Neural progenitor cell (in vitro differentiated cells): Measurements from ENCODE around the gene GART. TPM values are rescaled to one million over a fixed set of nuclear protein-coding genes. Genes with fewer than 3 reads are reported as not detected.

Experiments
- DNase-seq: peaks from one replicate; pipeline ENCODE4 v3.0.0-alpha.2; 2016; ENCODE audit warnings: low spot score
- H2AFZ ChIP-seq: fragments of 200-600 bp; sonication (generic); replicated peaks from 2 replicates; pipeline ENCODE4 v1.6.1; 2016; ENCODE audit warnings: antibody characterized with exemption
- H3F3A ChIP-seq: fragments of 200-600 bp; sonication (generic); 2 replicates; pipeline ENCODE4 v1.6.1; 2016; ENCODE audit warnings: antibody characterized with exemption, low read depth
- H3K27ac ChIP-seq: fragments of 200-600 bp; sonication (generic); 2 replicates; pipeline ENCODE4 v1.5.1; 2016; ENCODE audit warnings: mild to moderate bottlenecking
- H3K27me3 ChIP-seq: fragments of 200-600 bp; sonication (generic); 2 replicates; pipeline ENCODE4 v1.6.1; 2016; ENCODE audit warnings: mild to moderate bottlenecking, moderate library complexity
- H3K36me3 ChIP-seq: fragments of 200-600 bp; sonication (generic); 2 replicates; pipeline ENCODE4 v1.5.1; 2016
- H3K4me1 ChIP-seq: fragments of 200-600 bp; sonication (generic); 2 replicates; pipeline ENCODE4 v1.6.1; 2016; ENCODE audit warnings: mixed run types
- H3K4me2 ChIP-seq: fragments of 200-600 bp; sonication (generic); 2 replicates; pipeline ENCODE4 v1.6.1; 2016
- H3K4me3 ChIP-seq: fragments of 200-600 bp; sonication (generic); 2 replicates; pipeline ENCODE4 v1.5.1; 2016
- H3K79me2 ChIP-seq: fragments of 200-600 bp; sonication (generic); 2 replicates; pipeline ENCODE4 v1.6.1; 2016; ENCODE audit warnings: low read depth
- H3K9ac ChIP-seq: fragments of 200-600 bp; sonication (generic); 2 replicates; pipeline ENCODE4 v1.6.1; 2016
- H3K9me3 ChIP-seq: fragments of 200-600 bp; sonication (generic); 2 replicates; pipeline ENCODE4 v1.5.1; 2016; ENCODE audit warnings: low read depth
- H4K20me1 ChIP-seq: fragments of 200-600 bp; sonication (generic); 2 replicates; pipeline ENCODE4 v1.6.1; 2016; ENCODE audit warnings: low read depth
- H3K27ac Mint-ChIP-seq: 3 replicates; pipeline ENCODE4 v1.8.0; 2021; ENCODE audit warnings: mixed read lengths
- H3K27me3 Mint-ChIP-seq: 2 replicates; pipeline ENCODE4 v1.8.0; 2022; ENCODE audit warnings: low read depth, mild to moderate bottlenecking, inconsistent platforms, moderate library complexity, mixed read lengths; ENCODE audit not compliant: insufficient read depth
- H3K36me3 Mint-ChIP-seq: 3 replicates; pipeline ENCODE4 v1.8.0; 2021; ENCODE audit warnings: mixed read lengths
- H3K4me1 Mint-ChIP-seq: 3 replicates; pipeline ENCODE4 v1.8.0; 2021; ENCODE audit warnings: mixed read lengths
- H3K4me3 Mint-ChIP-seq: 3 replicates; pipeline ENCODE4 v1.8.0; 2021; ENCODE audit warnings: mild to moderate bottlenecking, moderate library complexity, mixed read lengths
- H3K9me3 Mint-ChIP-seq: 3 replicates; pipeline ENCODE4 v1.8.0; 2020; ENCODE audit warnings: mixed read lengths
- EZH2 ChIP-seq: fragments of 200-600 bp; sonication (generic); IDR thresholded peaks from 2 replicates; pipeline ENCODE4 v1.6.1; 2017; ENCODE audit warnings: antibody characterized with exemption, mild to moderate bottlenecking, moderate library complexity
- EZH2phosphoT487 ChIP-seq: fragments of 200-600 bp; sonication (generic); IDR thresholded peaks from 2 replicates; pipeline ENCODE4 v1.6.1; 2017; ENCODE audit warnings: antibody characterized with exemption
- total RNA-seq: library from RNA; depleted of rRNA; stranded (reverse); fragments of >200 nt; gene quantifications from 2 replicates; pipeline ENCODE4 v1.2.3, GENCODE V29; 2015; ENCODE audit warnings: low replicate concordance
- TF ChIP-seq, protein P1 (sequence below): fragments of 200-600 bp; sonication (generic); IDR thresholded peaks from 2 replicates; pipeline ENCODE4 v1.5.1; 2017; ENCODE audit warnings: antibody characterized with exemption, mild to moderate bottlenecking

Gene GART
- total RNA-seq, 1 donor from 2014 or later: 129 TPM

DNA sequence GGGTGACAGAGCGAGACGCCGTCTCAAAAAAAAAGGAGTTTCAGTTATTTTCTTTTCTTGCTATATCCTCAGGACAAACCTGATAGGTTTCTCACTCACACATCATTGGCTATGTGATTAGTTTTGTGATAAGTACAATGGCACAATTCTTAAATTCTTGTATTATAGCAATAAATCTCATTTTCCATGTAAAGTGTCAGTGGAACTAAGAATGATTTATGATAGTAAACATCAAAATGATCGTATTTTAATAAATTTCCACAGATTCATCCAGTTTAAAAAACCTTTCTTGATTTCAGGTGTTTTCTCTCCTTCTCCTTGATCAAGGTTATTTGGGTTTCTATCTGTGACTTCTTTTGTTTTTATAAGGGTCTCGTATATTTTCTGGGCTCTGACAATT lies 53.9 kb downstream of the GART start:
- H3K27me3 ChIP-seq: no peaks in the 10 kb centered on the region
- H3K36me3 ChIP-seq: no peaks in the 10 kb centered on the region
- no peaks in the 10 kb centered on the region for H3K36me3 Mint-ChIP-seq
- no peaks in the 10 kb centered on the region for H3K9me3 ChIP-seq
- H3K27me3 Mint-ChIP-seq: peaks cover 7% of the 10 kb centered on the region
- H3K79me2 ChIP-seq: no peaks in the 10 kb centered on the region
- H4K20me1 ChIP-seq: no peaks in the 10 kb centered on the region
- no peak overlapping the region for H3K4me3 Mint-ChIP-seq
- no peak overlapping the region for H3K9ac ChIP-seq
- no peak for DNase-seq
- H3K27ac ChIP-seq: no peak overlapping the region
- no peak overlapping the region for H2AFZ ChIP-seq
- H3K4me1 ChIP-seq: no peaks in the 10 kb centered on the region
- H3K9me3 Mint-ChIP-seq: no peaks in the 10 kb centered on the region
- no peaks in the 10 kb centered on the region for H3F3A ChIP-seq
- no peak overlapping the region for H3K27ac Mint-ChIP-seq
- TF ChIP-seq EZH2phosphoT487: no peak
- TF ChIP-seq, protein P1, sequence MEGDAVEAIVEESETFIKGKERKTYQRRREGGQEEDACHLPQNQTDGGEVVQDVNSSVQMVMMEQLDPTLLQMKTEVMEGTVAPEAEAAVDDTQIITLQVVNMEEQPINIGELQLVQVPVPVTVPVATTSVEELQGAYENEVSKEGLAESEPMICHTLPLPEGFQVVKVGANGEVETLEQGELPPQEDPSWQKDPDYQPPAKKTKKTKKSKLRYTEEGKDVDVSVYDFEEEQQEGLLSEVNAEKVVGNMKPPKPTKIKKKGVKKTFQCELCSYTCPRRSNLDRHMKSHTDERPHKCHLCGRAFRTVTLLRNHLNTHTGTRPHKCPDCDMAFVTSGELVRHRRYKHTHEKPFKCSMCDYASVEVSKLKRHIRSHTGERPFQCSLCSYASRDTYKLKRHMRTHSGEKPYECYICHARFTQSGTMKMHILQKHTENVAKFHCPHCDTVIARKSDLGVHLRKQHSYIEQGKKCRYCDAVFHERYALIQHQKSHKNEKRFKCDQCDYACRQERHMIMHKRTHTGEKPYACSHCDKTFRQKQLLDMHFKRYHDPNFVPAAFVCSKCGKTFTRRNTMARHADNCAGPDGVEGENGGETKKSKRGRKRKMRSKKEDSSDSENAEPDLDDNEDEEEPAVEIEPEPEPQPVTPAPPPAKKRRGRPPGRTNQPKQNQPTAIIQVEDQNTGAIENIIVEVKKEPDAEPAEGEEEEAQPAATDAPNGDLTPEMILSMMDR: no peak
- no peak for TF ChIP-seq EZH2
- no peak overlapping the region for H3K4me2 ChIP-seq
- peaks cover 11% of the 10 kb centered on the region for H3K4me1 Mint-ChIP-seq
- no peak overlapping the region for H3K4me3 ChIP-seq

DNA sequence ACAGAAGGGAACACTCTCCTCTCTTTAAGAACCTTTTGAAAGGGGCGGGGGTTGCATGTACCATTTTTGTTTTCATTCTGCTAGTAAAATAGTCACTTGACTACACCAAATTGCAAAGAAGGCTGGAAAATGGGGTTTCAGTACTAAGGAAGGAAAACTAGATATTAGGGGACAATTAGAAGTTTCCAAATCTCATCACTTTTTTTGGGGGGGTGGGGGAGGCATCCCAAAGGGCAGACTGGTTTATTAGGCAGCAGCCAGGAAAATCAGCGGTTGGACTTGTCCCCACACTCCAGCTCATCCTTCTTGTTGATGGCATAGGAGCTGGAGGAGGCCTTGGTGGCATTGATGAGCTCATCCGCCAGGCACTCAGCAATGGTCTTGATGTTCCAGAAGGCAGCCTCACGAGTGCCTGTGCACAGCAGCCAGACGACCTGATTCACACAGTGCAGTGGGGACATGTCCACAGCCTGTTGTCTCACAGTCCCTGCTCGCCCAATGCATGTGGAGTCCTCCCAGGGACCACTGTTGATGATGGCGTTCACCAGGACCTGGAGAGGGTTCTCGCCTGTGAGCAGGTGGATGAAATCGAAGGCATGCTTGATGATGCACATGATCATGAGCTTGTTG lies 60.5 kb downstream of the GART start:
- H3K9me3 Mint-ChIP-seq: no peaks in the 10 kb centered on the region
- peaks cover 16% of the 10 kb centered on the region for H3K4me1 Mint-ChIP-seq
- no peaks in the 10 kb centered on the region for H3K9me3 ChIP-seq
- H3K27me3 ChIP-seq: peaks cover 5% of the 10 kb centered on the region
- H3K27ac Mint-ChIP-seq: no peak overlapping the region
- peaks cover 9% of the 10 kb centered on the region for H3K4me1 ChIP-seq
- H3K79me2 ChIP-seq: peaks cover 18% of the 10 kb centered on the region
- no peak overlapping the region for H3K4me2 ChIP-seq
- H2AFZ ChIP-seq: no peak overlapping the region
- H3K27ac ChIP-seq: no peak overlapping the region
- peaks cover 11% of the 10 kb centered on the region for H4K20me1 ChIP-seq
- H3F3A ChIP-seq: peaks cover 30% of the 10 kb centered on the region
- H3K4me3 Mint-ChIP-seq: peak overlapping the region; percentile 95
- H3K36me3 Mint-ChIP-seq: no peaks in the 10 kb centered on the region
- TF ChIP-seq, protein P1: no peak
- TF ChIP-seq EZH2phosphoT487 (no peak), EZH2 (no peak)
- H3K9ac ChIP-seq: no peak overlapping the region
- no peaks in the 10 kb centered on the region for H3K36me3 ChIP-seq
- H3K27me3 Mint-ChIP-seq: peaks cover 11% of the 10 kb centered on the region
- no peak overlapping the region for H3K4me3 ChIP-seq
- DNase-seq: no peak

DNA sequence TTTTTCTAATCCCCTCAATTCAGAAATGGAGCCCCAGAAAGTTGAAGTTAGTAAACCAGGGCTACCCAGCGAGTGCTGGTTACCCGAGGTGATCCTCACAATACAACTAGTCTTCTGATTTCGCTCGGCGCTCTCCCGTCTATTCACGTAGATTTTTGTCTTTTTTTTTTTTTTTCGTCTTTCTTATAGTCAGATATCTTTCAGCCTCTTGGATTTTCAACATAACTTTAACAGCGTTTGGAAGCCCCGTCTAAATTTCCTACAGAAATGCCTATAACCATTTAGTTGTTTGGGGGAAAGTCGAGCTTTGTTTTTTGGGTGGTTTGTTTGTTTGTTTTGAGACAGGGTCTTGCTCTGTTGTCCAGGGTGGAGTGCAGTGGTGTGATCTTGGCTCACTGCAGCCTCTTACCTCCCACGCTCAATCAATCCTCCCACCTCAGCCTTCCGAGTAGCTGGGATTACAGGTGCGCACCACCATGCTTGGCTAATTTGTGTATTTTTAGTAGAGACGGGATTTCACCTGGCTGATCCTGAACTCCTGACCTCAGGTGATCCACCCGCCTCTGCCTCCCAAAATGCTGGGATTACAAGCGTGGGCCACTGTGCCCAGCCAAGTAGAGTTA lies 61.3 kb downstream of the GART start:
- H3K4me3 Mint-ChIP-seq: peak overlapping the region; percentile 95
- peak overlapping the region; percentile 85 for H3K9ac ChIP-seq
- peak overlapping the region; percentile 90 for H3K27ac Mint-ChIP-seq

More for the DNA sequence above, 61.3 kb downstream of the GART start:
- no peaks in the 10 kb centered on the region for H3K9me3 Mint-ChIP-seq
- Histone ChIP-seq H3K27ac (peak overlapping the region; percentile 92), H2AFZ (peak overlapping the region; percentile 86), H3K4me3 (peak overlapping the region; percentile 83), H4K20me1 (peaks cover 11% of the 10 kb centered on the region), H3K4me2 (peak overlapping the region; percentile 84), H3K79me2 (peaks cover 24% of the 10 kb centered on the region), H3K27me3 (peaks cover 5% of the 10 kb centered on the region), H3F3A (peaks cover 30% of the 10 kb centered on the region), H3K9me3 (no peaks in the 10 kb centered on the region), H3K36me3 (no peaks in the 10 kb centered on the region), H3K4me1 (peaks cover 9% of the 10 kb centered on the region)
- H3K4me1 Mint-ChIP-seq: peaks cover 16% of the 10 kb centered on the region
- TF ChIP-seq EZH2: no peak
- no peak for TF ChIP-seq EZH2phosphoT487
- TF ChIP-seq, protein P1: peak; percentile 2
- DNase-seq: no peak
- no peaks in the 10 kb centered on the region for H3K36me3 Mint-ChIP-seq
- peaks cover 11% of the 10 kb centered on the region for H3K27me3 Mint-ChIP-seq
